GM21515 (cell line): ENCODE measurements around the gene DENND1B.

Source experiments
- ATAC-seq: cut with Tn5 transposase; IDR thresholded peaks from one replicate; pipeline ENCODE4 v1.9.1; 2021; ENCODE audit not compliant: unreplicated experiment

Gene DENND1B

GRCh38 chr1:197688233-197688632 is 87.0 kb downstream of the DENND1B start:
- ATAC-seq, result no peak

- no peak for ATAC-seq
These were observed 88.5 kb downstream of the DENND1B start for GRCh38 chr1:197686702-197687355.

GRCh38 chr1:197686231-197686630 is 89.0 kb downstream of the DENND1B start:
- no peak for ATAC-seq

GRCh38 chr1:197685785-197686184 is 89.5 kb downstream of the DENND1B start:
- ATAC-seq, result no peak

- no peak for ATAC-seq
These were observed 91.3 kb downstream of the DENND1B start for GRCh38 chr1:197683895-197684553.

- ATAC-seq, result no peak
These were observed 92.0 kb downstream of the DENND1B start for GRCh38 chr1:197683280-197683679.

- ATAC-seq, result no peak
These were observed 95.0 kb downstream of the DENND1B start for GRCh38 chr1:197680311-197680710.

GRCh38 chr1:197677752-197678295 is 97.5 kb downstream of the DENND1B start:
- no peak for ATAC-seq

- ATAC-seq, result no peak
These were observed 98.0 kb downstream of the DENND1B start for GRCh38 chr1:197677313-197677712.

GRCh38 chr1:197675583-197676208 is 99.6 kb downstream of the DENND1B start:
- ATAC-seq, result no peak

- ATAC-seq, result no peak
These were observed 101.0 kb downstream of the DENND1B start for GRCh38 chr1:197674286-197674685.

- ATAC-seq, result no peak
These were observed 102.0 kb downstream of the DENND1B start for GRCh38 chr1:197673292-197673691.

- no peak for ATAC-seq
These were observed 102.9 kb downstream of the DENND1B start for GRCh38 chr1:197672347-197672746.

- no peak for ATAC-seq
These were observed 103.4 kb downstream of the DENND1B start for GRCh38 chr1:197671920-197672319.

GRCh38 chr1:197671140-197671539 is 104.1 kb downstream of the DENND1B start:
- no peak for ATAC-seq

- ATAC-seq, result no peak
These were observed 108.5 kb downstream of the DENND1B start for GRCh38 chr1:197666769-197667285.

- no peak for ATAC-seq
These were observed 110.9 kb downstream of the DENND1B start for GRCh38 chr1:197664391-197664790.

GRCh38 chr1:197663162-197663953 is 111.9 kb downstream of the DENND1B start:
- ATAC-seq, result no peak

- ATAC-seq, result no peak
These were observed 114.9 kb downstream of the DENND1B start for GRCh38 chr1:197660389-197660788.

GRCh38 chr1:197659171-197659570 is 116.1 kb downstream of the DENND1B start:
- no peak for ATAC-seq

- no peak for ATAC-seq
These were observed 126.1 kb downstream of the DENND1B start for GRCh38 chr1:197649188-197649587.
